Left lung (tissue), 10 donors: Measurements from ENCODE around the gene IGDCC3. TPM values are rescaled to one million over a fixed set of nuclear protein-coding genes. Genes with fewer than 3 reads are reported as not detected.

Source experiments
- ATAC-seq: fragments of 200-7000 bp; cut with Tn5 transposase; one replicate; pipeline ENCODE4 v1.9.1; 2020; ENCODE audit warnings: moderate library complexity
- DNase-seq, 4 donors: peaks; one replicate each; pipeline ENCODE4 v3.0.0-alpha.2; 2013 to 2020
- H3K27ac ChIP-seq, 2 donors: fragments of 200-600 bp; sonication (generic) in 1 of 2; one replicate each; pipeline versions ENCODE4 v1.5.0 to v1.8.0; 2020 to 2021
- H3K27me3 ChIP-seq, 2 donors: fragments of 200-600 bp; sonication (generic) in 1 of 2; one replicate each; pipeline versions ENCODE4 v1.5.0 to v1.8.0; 2020 to 2021
- H3K36me3 ChIP-seq, 2 donors: fragments of 200-600 bp; sonication (generic) in 1 of 2; one replicate each; pipeline versions ENCODE4 v1.5.0 to v1.8.0; 2020 to 2021
- H3K4me1 ChIP-seq, 2 donors: fragments of 200-600 bp; one replicate each; pipeline ENCODE4 v1.8.0; 2021
- H3K4me3 ChIP-seq, 2 donors: fragments of 200-600 bp; sonication (generic) in 1 of 2; one replicate each; pipeline versions ENCODE4 v1.5.0 to v1.8.0; 2020 to 2021; ENCODE audit warnings: mild to moderate bottlenecking in 1 of 2
- H3K9me3 ChIP-seq, 2 donors: fragments of 200-600 bp; sonication (generic) in 1 of 2; one replicate each; pipeline versions ENCODE4 v1.5.0 to v1.8.0; 2020 to 2021
- CTCF ChIP-seq, 2 donors: fragments of 200-600 bp; sonication (generic) in 1 of 2; IDR thresholded peaks; one replicate each; pipeline versions ENCODE4 v1.5.0 to v1.8.0; 2021; ENCODE audit warnings: antibody characterized with exemption in 2 of 2
- intact Hi-C, 2 donors: fragments of 100-400 bp; cut with DNase I; formaldehyde crosslinking; loops; one replicate each; pipeline versions ENCODE4 v1.11.2 to v1.14.2; 2022
- polyA plus RNA-seq, 6 donors: library from polyadenylated mRNA; unstranded; fragments of 120-200 nt; gene quantifications; one replicate each; pipeline ENCODE4 v1.2.1, GENCODE V29; 2013; ENCODE audit not compliant: insufficient read length in 6 of 6
- total RNA-seq, 2 donors: library from RNA; stranded (reverse); fragmentation: NEBNext Ultra II Directional; extraction: Animal tissue kit (Norgen Biotek cat#: 25700); gene quantifications; one replicate each; pipeline ENCODE4 v1.2.1, GENCODE V29; 2021
- donor health status: DM: no; HTN: yes; CAD: no.
- donor health status: DM: no; HTN: no; CAD: no.

IGDCC3 gene
- total and polyA plus RNA-seq, 8 donors: 0.20 to 12.8 (median 11.5) TPM; not detected in 1

DNA sequence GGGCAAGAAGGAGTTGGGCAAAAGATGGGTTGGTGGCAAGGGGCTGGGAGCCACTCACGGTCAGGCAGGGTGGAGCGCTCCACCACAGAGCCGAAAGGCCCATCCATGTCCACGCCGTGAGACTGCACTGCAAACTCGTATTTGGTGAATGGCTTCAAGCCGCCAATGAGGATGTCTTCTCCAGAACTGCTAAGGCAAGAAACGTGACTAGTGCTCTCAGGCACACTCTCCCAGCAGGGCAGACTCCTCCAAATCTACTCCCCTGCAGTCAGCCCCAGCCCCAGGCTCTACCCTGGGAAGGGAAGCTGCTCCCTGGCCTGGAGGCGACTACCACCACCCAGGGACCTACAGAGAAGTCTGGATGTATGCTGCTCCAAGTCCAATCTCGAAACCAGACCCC lies 11.4 kb upstream of the IGDCC3 start:
- peaks cover 7 to 13% of the 10 kb centered on the region in 2 donors for H3K4me1 ChIP-seq
- ATAC-seq (no peak), DNase-seq (no peak)
- TF ChIP-seq CTCF (IDR thresholded peaks at IDR 0.05): no peak
- intact Hi-C loops: loop anchor here in 1 of 2 donors (5.0 kb wide), 1 partner anchor 72 kb away; no protein-coding TSS in a partner anchor
- H3K36me3 ChIP-seq: no peaks in the 10 kb centered on the region
- no peaks in the 10 kb centered on the region for H3K9me3 ChIP-seq
- no peak overlapping the region for H3K27ac ChIP-seq
- no peak overlapping the region for H3K4me3 ChIP-seq
- H3K27me3 ChIP-seq: peaks cover 3 to 46% of the 10 kb centered on the region in 2 donors

DNA sequence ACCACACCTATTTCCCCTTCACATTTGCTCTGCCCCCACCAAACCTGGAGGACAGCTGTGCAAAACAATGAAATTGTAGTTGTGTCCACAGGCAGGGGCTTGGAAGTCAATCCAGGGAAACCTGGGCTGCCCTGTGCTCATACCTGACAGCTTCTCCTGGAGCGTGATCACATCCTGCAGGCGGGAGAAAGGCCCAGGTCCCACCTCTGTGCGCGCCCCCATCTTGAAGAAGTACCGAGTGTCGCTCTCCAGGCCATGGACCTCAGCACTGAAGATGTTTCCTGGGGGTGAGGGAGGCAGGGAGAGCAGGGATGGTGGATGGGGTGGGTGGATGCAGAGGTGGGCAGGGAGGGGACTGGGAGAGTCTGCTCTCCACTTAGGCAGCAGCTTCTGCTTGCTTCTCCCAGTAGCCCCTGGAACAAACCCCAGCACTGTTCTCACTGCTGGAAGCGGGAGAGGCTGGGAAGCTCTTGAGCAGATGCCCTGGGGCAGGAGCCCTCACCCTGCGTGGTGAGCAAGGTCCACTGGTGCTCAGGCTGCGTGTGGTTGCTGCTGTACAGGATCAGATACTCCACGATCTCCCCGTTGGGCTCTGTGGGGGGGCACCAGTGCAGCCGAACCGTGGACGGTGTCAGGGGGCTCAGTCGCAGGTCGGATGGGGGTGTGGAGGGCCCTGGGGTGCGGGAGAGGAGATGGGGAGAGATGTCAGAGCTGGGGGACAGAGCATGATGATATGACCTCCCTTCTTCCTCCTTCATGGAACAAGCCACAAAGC lies 10.7 kb upstream of the IGDCC3 start:
- Histone ChIP-seq H3K9me3 (no peaks in the 10 kb centered on the region), H3K27ac (no peak overlapping the region), H3K27me3 (peaks cover under 1 to 46% of the 10 kb centered on the region in 2 donors), H3K4me1 (peaks cover 7 to 13% of the 10 kb centered on the region in 2 donors), H3K36me3 (no peaks in the 10 kb centered on the region), H3K4me3 (no peak overlapping the region)
- ATAC-seq (no peak), DNase-seq (no peak)
- intact Hi-C loops: loop anchor here in 1 of 2 donors (5.0 kb wide), 1 partner anchor 71 kb away; no protein-coding TSS in a partner anchor
- TF ChIP-seq CTCF (IDR thresholded peaks at IDR 0.05): no peak

- Histone ChIP-seq H3K27me3 (peaks cover 0 to 45% of the 10 kb centered on the region in 2 donors), H3K36me3 (no peaks in the 10 kb centered on the region), H3K27ac (no peak overlapping the region), H3K4me3 (no peak overlapping the region), H3K9me3 (no peaks in the 10 kb centered on the region), H3K4me1 (peaks cover 7 to 13% of the 10 kb centered on the region in 2 donors)
- no peak for TF ChIP-seq CTCF (IDR thresholded peaks at IDR 0.05)
- intact Hi-C loops: loop anchor here in 1 of 2 donors (5.0 kb wide), 1 partner anchor 70 kb away; no protein-coding TSS in a partner anchor
- ATAC-seq: no peak
- no peak for DNase-seq
Observed at GRCh38 chr15:65386886-65387285, 9.1 kb upstream of the IGDCC3 start.

DNA sequence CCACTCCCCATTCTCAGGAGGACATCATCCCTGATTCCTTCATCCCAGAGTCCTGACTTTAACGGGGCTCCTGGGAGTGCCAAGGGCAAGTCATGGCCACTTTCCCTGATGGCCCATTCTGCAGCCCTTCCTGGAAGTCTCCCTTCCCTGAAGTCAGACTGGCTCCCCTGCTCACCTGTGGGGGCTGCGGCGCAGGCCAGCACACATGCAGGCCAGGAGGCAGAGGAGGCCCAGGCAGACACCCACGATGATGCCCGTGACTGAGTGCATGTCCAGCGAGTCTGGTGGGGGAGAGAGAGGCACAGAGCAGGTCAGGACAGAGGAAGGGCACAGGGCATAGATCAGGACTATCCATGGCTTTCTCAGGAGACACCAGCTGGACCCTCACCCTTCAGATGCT lies 8.6 kb upstream of the IGDCC3 start:
- DNase-seq (no peak), ATAC-seq (no peak)
- H3K27ac ChIP-seq: no peak overlapping the region
- no peak for TF ChIP-seq CTCF (IDR thresholded peaks at IDR 0.05)
- peaks cover 0 to 45% of the 10 kb centered on the region in 2 donors for H3K27me3 ChIP-seq
- peaks cover 7 to 13% of the 10 kb centered on the region in 2 donors for H3K4me1 ChIP-seq
- H3K4me3 ChIP-seq: no peak overlapping the region
- no peaks in the 10 kb centered on the region for H3K9me3 ChIP-seq
- intact Hi-C loops: loop anchor here in 1 of 2 donors (5.0 kb wide), 1 partner anchor 69 kb away; no protein-coding TSS in a partner anchor
- H3K36me3 ChIP-seq: no peaks in the 10 kb centered on the region

GRCh38 chr15:65385870-65386258 lies 8.1 kb upstream of the IGDCC3 start:
- DNase-seq (no peak), ATAC-seq (peak; percentile 5)
- Histone ChIP-seq H3K4me3 (no peak overlapping the region), H3K36me3 (no peaks in the 10 kb centered on the region), H3K27me3 (peaks cover 0 to 49% of the 10 kb centered on the region in 2 donors), H3K4me1 (peaks cover 7 to 13% of the 10 kb centered on the region in 2 donors), H3K9me3 (no peaks in the 10 kb centered on the region), H3K27ac (no peak overlapping the region)
- intact Hi-C loops: loop anchor here in 1 of 2 donors (5.0 kb wide), 1 partner anchor 69 kb away; no protein-coding TSS in a partner anchor
- no peak for TF ChIP-seq CTCF (IDR thresholded peaks at IDR 0.05)
